Kidney (tissue), 14 donors: Measurements from ENCODE around the gene TSN. TPM values are rescaled to one million over a fixed set of nuclear protein-coding genes. Genes with fewer than 3 reads are reported as not detected.
"Not testable (repeated sequence)": the region's sequence is repeated elsewhere in the genome, so short reads cannot be mapped to it uniquely, and the experiment has no call there.

ENCODE experiments used
- DNase-seq, 5 donors: peaks; one replicate each; pipeline ENCODE4 v3.0.0-alpha.2; 2013 to 2020
- FAIRE-seq: peaks from 2 replicates; lab custom pipeline; 2012; peaks lifted over from hg19 to GRCh38; lab: Jason Lieb, UNC
- H3K27ac ChIP-seq, 2 donors: one replicate each; pipeline ENCODE4 v1.7.0; 2013; ENCODE audit warnings: low read depth in 2 of 2, low read length in 2 of 2, inconsistent platforms in 1 of 2
- H3K27me3 ChIP-seq: one replicate; pipeline ENCODE4 v1.7.1; 2013; ENCODE audit warnings: low read length, inconsistent platforms; ENCODE audit not compliant: control insufficient read depth, insufficient read depth
- H3K36me3 ChIP-seq, 3 donors: one replicate each; pipeline versions ENCODE4 v1.7.0 to v1.7.1; 2013; ENCODE audit warnings: low read length in 3 of 3, control low read depth in 1 of 3, inconsistent platforms in 1 of 3; ENCODE audit not compliant: insufficient read depth in 3 of 3, control insufficient read depth in 2 of 3
- H3K4me1 ChIP-seq, 3 donors: one replicate each; pipeline versions ENCODE4 v1.7.0 to v1.7.1; 2013; ENCODE audit warnings: low read length in 3 of 3, inconsistent platforms in 1 of 3, low read depth in 1 of 3; ENCODE audit not compliant: control insufficient read depth in 2 of 3, insufficient read depth in 2 of 3
- H3K4me3 ChIP-seq, 3 donors: one replicate each; pipeline versions ENCODE4 v1.7.0 to v1.8.1; 2013; ENCODE audit warnings: low read length in 3 of 3, control low read depth in 1 of 3, inconsistent platforms in 1 of 3
- H3K9ac ChIP-seq, 3 donors: one replicate each; pipeline versions ENCODE4 v1.7.0 to v1.7.1; 2013; ENCODE audit warnings: low read length in 3 of 3, control low read depth in 1 of 3, inconsistent platforms in 1 of 3
- H3K9me3 ChIP-seq, 3 donors: one replicate each; pipeline versions ENCODE4 v1.7.0 to v1.7.1; 2013; ENCODE audit warnings: low read length in 3 of 3, control low read depth in 1 of 3, inconsistent platforms in 1 of 3; ENCODE audit not compliant: control insufficient read depth in 2 of 3, insufficient read depth in 1 of 3
- CTCF ChIP-seq: IDR thresholded peaks from 3 replicates; pipeline ENCODE4 v1.5.1; 2012; ENCODE audit warnings: mild to moderate bottlenecking, moderate library complexity, borderline replicate concordance; ENCODE audit not compliant: insufficient read depth; ENCODE audit errors: extremely low read depth
- intact Hi-C: fragments of 100-400 bp; cut with DNase I; formaldehyde crosslinking; loops from one replicate; pipeline ENCODE4 v1.11.1; 2022
- polyA plus RNA-seq: library from polyadenylated mRNA; stranded (reverse); fragments of 350-450 nt; fragmentation: Illumina TruSeq; extraction: RNeasy Lipid Tissue Mini Kit (QIAGEN cat#74804); gene quantifications from one replicate; pipeline ENCODE4 v1.2.3, GENCODE V29; 2014; ENCODE audit warnings: low read depth, low replicate concordance; ENCODE audit not compliant: insufficient read depth
- total RNA-seq: library from RNA; stranded (reverse); fragmentation: NEBNext Ultra II Directional; extraction: Animal tissue kit (Norgen Biotek cat#: 25700); gene quantifications from one replicate; pipeline ENCODE4 v1.2.1, GENCODE V29; 2021
- donor health status: control.
- donor health status: control.
- donor health status: control.
- donor health status: control.
- donor health status: control.
- donor health status: DM: yes; HTN: yes; CAD: no.
- donor health status: Normal renal cell carcinoma (clear cell type).

Gene TSN
- total and polyA plus RNA-seq, 2 donors from 2014 or later = 37.9 to 66.1 TPM

DNA sequence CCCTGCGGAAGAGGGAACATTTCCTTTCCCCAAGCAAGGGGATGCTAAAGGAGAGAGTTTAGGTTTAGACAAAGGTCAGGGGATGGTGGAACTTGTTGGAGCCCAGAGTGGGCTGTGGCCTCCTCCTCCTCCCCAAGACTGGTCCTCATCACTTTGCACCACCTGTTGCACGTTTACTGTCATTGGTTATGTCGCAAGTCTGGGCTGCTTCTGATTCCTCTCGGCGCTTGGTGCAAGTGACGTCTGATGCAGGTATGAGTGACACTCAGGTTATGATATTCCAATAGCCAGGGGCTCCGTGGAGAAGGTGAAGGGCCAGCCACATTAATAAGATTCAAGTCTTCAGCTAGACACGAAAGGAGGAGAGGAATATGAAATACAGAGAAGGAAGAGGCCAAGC is 59.8 kb downstream of the TSN start:
- H3K9me3 ChIP-seq = no peaks in the 10 kb centered on the region
- H3K4me1 ChIP-seq = no peaks in the 10 kb centered on the region
- H3K9ac ChIP-seq = no peak overlapping the region
- intact Hi-C loops = no loop called here
- H3K36me3 ChIP-seq = no peaks in the 10 kb centered on the region
- no peak for FAIRE-seq
- TF ChIP-seq CTCF = no peak
- H3K4me3 ChIP-seq = no peak overlapping the region
- H3K27me3 ChIP-seq = no peaks in the 10 kb centered on the region
- H3K27ac ChIP-seq = no peak overlapping the region
- DNase-seq = no peak

GRCh38 chr2:121816797-121817196 is 61.3 kb downstream of the TSN start:
- Histone ChIP-seq H3K9me3 (no peaks in the 10 kb centered on the region), H3K27ac (no peak overlapping the region), H3K27me3 (no peaks in the 10 kb centered on the region), H3K36me3 (no peaks in the 10 kb centered on the region), H3K4me3 (no peak overlapping the region), H3K9ac (no peak overlapping the region), H3K4me1 (no peaks in the 10 kb centered on the region)
- DNase-seq (no peak), FAIRE-seq (no peak)
- TF ChIP-seq CTCF = no peak
- intact Hi-C loops = no loop called here

- H3K27ac ChIP-seq, FAIRE-seq, H3K9ac ChIP-seq, DNase-seq, H3K27me3 ChIP-seq, H3K9me3 ChIP-seq, H3K4me1 ChIP-seq, H3K4me3 ChIP-seq, H3K36me3 ChIP-seq, intact Hi-C loops: not testable (repeated sequence)
Observed at GRCh38 chr2:121817304-121817703, 61.9 kb downstream of the TSN start.

Other genes starting within 250 kb of the TSN start
- gene RNU4ATAC, start 224.8 kb upstream of the TSN start, total RNA-seq = 8.2 TPM
- not detected for gene RNU4ATAC, start 224.8 kb upstream of the TSN start, polyA plus RNA-seq
- 71.5 TPM for gene CLASP1, start 106.2 kb upstream of the TSN start, total RNA-seq
- 6.8 TPM for gene CLASP1, start 106.2 kb upstream of the TSN start, polyA plus RNA-seq
- gene NIFK, start 18.8 kb upstream of the TSN start, total RNA-seq = 40.4 TPM
- gene NIFK, start 18.8 kb upstream of the TSN start, polyA plus RNA-seq = 33.4 TPM